Gastrocnemius medialis (tissue), 4 donors: ENCODE measurements around the gene HIVEP3. TPM values are rescaled to one million over a fixed set of nuclear protein-coding genes. Genes with fewer than 3 reads are reported as not detected.

ENCODE experiments used
- ATAC-seq, 2 donors: fragments of 150-250 bp; one replicate each; pipeline ENCODE4 v1.9.1; 2016
- DNase-seq, 2 donors: peaks; one replicate each; pipeline ENCODE4 v3.0.0-alpha.2; 2019
- H3K27ac ChIP-seq, 4 donors: fragments of 200-600 bp; sonication (generic); 1 replicate in 1 of 4; 2 replicates in 3 of 4; pipeline ENCODE4 v1.5.1; 2016 to 2018; ENCODE audit warnings: mild to moderate bottlenecking in 2 of 4, moderate library complexity in 1 of 4
- H3K27me3 ChIP-seq, 3 donors: fragments of 200-600 bp; sonication (generic) in 2 of 3; 1 replicate in 1 of 3; 2 replicates in 2 of 3; pipeline versions ENCODE4 v1.5.1 to v1.6.0; 2016 to 2019; ENCODE audit warnings: mild to moderate bottlenecking in 1 of 3, moderate library complexity in 1 of 3
- H3K36me3 ChIP-seq, 2 donors: fragments of 200-600 bp; sonication (generic) in 1 of 2; one replicate each; pipeline ENCODE4 v1.5.1; 2017 to 2018
- H3K4me1 ChIP-seq, 2 donors: fragments of 200-600 bp; sonication (generic) in 1 of 2; one replicate each; pipeline ENCODE4 v1.5.1; 2016 to 2017; ENCODE audit warnings: mild to moderate bottlenecking in 2 of 2
- H3K4me3 ChIP-seq, 4 donors: fragments of 200-600 bp; sonication (generic) in 3 of 4; 1 replicate in 1 of 4; 2 replicates in 3 of 4; pipeline ENCODE4 v1.5.1; 2016 to 2019; ENCODE audit warnings: mild to moderate bottlenecking in 2 of 4
- H3K9me3 ChIP-seq, 3 donors: fragments of 200-600 bp; sonication (generic) in 2 of 3; 1 replicate in 1 of 3; 2 replicates in 2 of 3; pipeline ENCODE4 v1.5.1; 2016 to 2019
- CTCF ChIP-seq, 5 experiments: fragments of 450-650 bp in 3 of 5; fragments of 200-600 bp in 2 of 5; sonication (generic) in 2 of 5; IDR thresholded peaks in 4 of 5; conservative IDR thresholded peaks in 1 of 5; 1 replicate in 4 of 5; 2 replicates in 1 of 5; pipeline ENCODE4 v1.5.1; 2016 to 2019; ENCODE audit warnings: antibody characterized with exemption in 5 of 5, mild to moderate bottlenecking in 3 of 5, moderate library complexity in 3 of 5
- POLR2A ChIP-seq, 2 donors: fragments of 450-650 bp; IDR thresholded peaks; one replicate each; pipeline ENCODE4 v1.6.1; 2017; ENCODE audit warnings: antibody characterized with exemption in 2 of 2, mild to moderate bottlenecking in 2 of 2, moderate library complexity in 2 of 2
- in situ Hi-C, 4 donors: fragments of 200-750 bp; cut with MboI; loops; one replicate each; pipeline versions ENCODE4 v1.15.0 to v1.8.0; 2017; ENCODE audit warnings: low sequenced_read_pairs in 4 of 4
- intact Hi-C: fragments of 100-400 bp; cut with DNase I; formaldehyde crosslinking; loops from one replicate; pipeline ENCODE4 v1.15.1; 2023; ENCODE audit warnings: low total_unique reads
- total RNA-seq, 4 donors: library from RNA; depleted of rRNA; stranded (reverse); fragments of >200 nt; gene quantifications; one replicate each; pipeline versions ENCODE4 v1.1.0 to v1.2.3, GENCODE V29; 2016

The HIVEP3 gene
- total RNA-seq, 4 donors from 2014 or later: 0.80 to 1.8 (median 1.3) TPM

- H3K36me3 ChIP-seq: no peaks in the 10 kb centered on the region
- no peaks in the 10 kb centered on the region for H3K9me3 ChIP-seq
- intact Hi-C loops (no loop called here), in situ Hi-C loops (no loop called here)
- no peak for DNase-seq
- H3K27ac ChIP-seq: no peak overlapping the region
- no peaks in the 10 kb centered on the region for H3K4me1 ChIP-seq
- no peaks in the 10 kb centered on the region for H3K27me3 ChIP-seq
- no peak for TF ChIP-seq POLR2A (IDR thresholded peaks at IDR 0.05)
- no peak for TF ChIP-seq CTCF (IDR thresholded peaks at IDR 0.05 in 4 of 5, conservative IDR thresholded peaks at IDR 0.05 in 1 of 5)
- no peak for ATAC-seq
- no peak overlapping the region for H3K4me3 ChIP-seq
These were observed 216.0 kb downstream of the HIVEP3 start for GRCh38 chr1:41702771-41703170.

GRCh38 chr1:41700986-41701535, 217.7 kb downstream of the HIVEP3 start:
- no peak for DNase-seq
- intact Hi-C loops: no loop called here
- in situ Hi-C loops: no loop called here
- H3K4me1 ChIP-seq: no peaks in the 10 kb centered on the region
- H3K4me3 ChIP-seq: no peak overlapping the region
- H3K9me3 ChIP-seq: no peaks in the 10 kb centered on the region
- TF ChIP-seq CTCF (IDR thresholded peaks at IDR 0.05 in 4 of 5, conservative IDR thresholded peaks at IDR 0.05 in 1 of 5) (no peak), POLR2A (IDR thresholded peaks at IDR 0.05) (no peak)
- no peaks in the 10 kb centered on the region for H3K27me3 ChIP-seq
- H3K27ac ChIP-seq: no peak overlapping the region
- no peak for ATAC-seq
- no peaks in the 10 kb centered on the region for H3K36me3 ChIP-seq

GRCh38 chr1:41700581-41700980, 218.1 kb downstream of the HIVEP3 start:
- TF ChIP-seq POLR2A (IDR thresholded peaks at IDR 0.05): no peak
- no peak for TF ChIP-seq CTCF (IDR thresholded peaks at IDR 0.05 in 4 of 5, conservative IDR thresholded peaks at IDR 0.05 in 1 of 5)
- Histone ChIP-seq H3K27me3 (no peaks in the 10 kb centered on the region), H3K9me3 (no peaks in the 10 kb centered on the region), H3K4me1 (no peaks in the 10 kb centered on the region), H3K4me3 (no peak overlapping the region), H3K36me3 (no peaks in the 10 kb centered on the region), H3K27ac (no peak overlapping the region)
- DNase-seq: no peak
- intact Hi-C loops (no loop called here), in situ Hi-C loops (no loop called here)
- no peak for ATAC-seq

- no peaks in the 10 kb centered on the region for H3K27me3 ChIP-seq
- H3K27ac ChIP-seq: no peak overlapping the region
- no peak overlapping the region for H3K4me3 ChIP-seq
- no peak for ATAC-seq
- no peak for TF ChIP-seq CTCF (IDR thresholded peaks at IDR 0.05 in 4 of 5, conservative IDR thresholded peaks at IDR 0.05 in 1 of 5)
- TF ChIP-seq POLR2A (IDR thresholded peaks at IDR 0.05): no peak
- DNase-seq: no peak
- intact Hi-C loops: no loop called here
- no peaks in the 10 kb centered on the region for H3K4me1 ChIP-seq
- no peaks in the 10 kb centered on the region for H3K9me3 ChIP-seq
- in situ Hi-C loops: no loop called here
- no peaks in the 10 kb centered on the region for H3K36me3 ChIP-seq
These were observed 218.9 kb downstream of the HIVEP3 start for GRCh38 chr1:41699861-41700248.
